IMR-90 (cell line): ENCODE results near the gene GPD1. TPM values are rescaled to one million over a fixed set of nuclear protein-coding genes. Genes with fewer than 3 reads are reported as not detected.
"Not testable (repeated sequence)": the region's sequence is repeated elsewhere in the genome, so short reads cannot be mapped to it uniquely, and the experiment has no call there.

Source experiments
- ATAC-seq: fragments of 200-7000 bp; cut with Tn5 transposase; 2 replicates; pipeline ENCODE4 v1.9.1; 2020; ENCODE audit warnings: low read depth, mild to moderate bottlenecking, moderate library complexity
- BruUV-seq: library from RNA; stranded (reverse); fragments of 400-500 nt; replicated peaks from 2 replicates; lab custom pipeline; 2021; lab: Mats Ljungman, UMichigan
- CTCF ChIA-PET: fragments of 300-600 bp; formaldehyde crosslinking; extraction: SDS; loops from one replicate; lab custom pipeline; 2021; ENCODE audit warnings: antibody characterized with exemption; lab: Yijun Ruan, JAX
- POLR2A ChIA-PET: fragments of 300-600 bp; sonication (Branson Sonifier 250); formaldehyde crosslinking; loops from one replicate; lab custom pipeline; 2022; ENCODE audit warnings: antibody characterized with exemption; ENCODE audit not compliant: unreplicated experiment; lab: Charles Lee
- DNase-seq: peaks from one replicate; pipeline ENCODE4 v3.0.0; 2013
- H2AFZ ChIP-seq: replicated peaks from 2 replicates; pipeline ENCODE3; 2013; ENCODE audit warnings: low read length, mild to moderate bottlenecking; ENCODE audit not compliant: poor library complexity
- H2AK5ac ChIP-seq: 2 replicates; pipeline ENCODE4 v1.6.1; 2013; ENCODE audit warnings: low read depth, low read length, inconsistent platforms
- H2AK9ac ChIP-seq: replicated peaks from 2 replicates; pipeline ENCODE3; 2013; ENCODE audit warnings: mild to moderate bottlenecking, low read depth, low read length, moderate library complexity; ENCODE audit not compliant: poor library complexity
- H2BK120ac ChIP-seq: 2 replicates; pipeline ENCODE4 v1.6.1; 2013; ENCODE audit warnings: low read depth, low read length, inconsistent platforms
- H2BK15ac ChIP-seq: 3 replicates; pipeline ENCODE4 v1.6.1; 2013; ENCODE audit warnings: low read depth, low read length, inconsistent platforms
- H2BK20ac ChIP-seq: 2 replicates; pipeline ENCODE4 v1.6.1; 2013; ENCODE audit warnings: low read depth, mild to moderate bottlenecking, inconsistent platforms, low read length, moderate library complexity
- H2BK5ac ChIP-seq: 2 replicates; pipeline ENCODE4 v1.6.1; 2013; ENCODE audit warnings: mild to moderate bottlenecking, low read depth, low read length, inconsistent platforms; ENCODE audit not compliant: poor library complexity, severe bottlenecking
- H3K14ac ChIP-seq: replicated peaks from 2 replicates; pipeline ENCODE4 v1.6.1; 2013; ENCODE audit warnings: low read depth, low read length, inconsistent platforms
- H3K18ac ChIP-seq: 2 replicates; pipeline ENCODE4 v1.6.1; 2013; ENCODE audit warnings: low read depth, low read length, control low read depth
- H3K23ac ChIP-seq: 2 replicates; pipeline ENCODE4 v1.6.1; 2013; ENCODE audit warnings: low read depth, low read length, inconsistent platforms
- H3K27ac ChIP-seq: 2 replicates; pipeline ENCODE4 v1.5.1; 2013; ENCODE audit warnings: mild to moderate bottlenecking, control low read depth, low read length; ENCODE audit not compliant: insufficient read depth
- H3K27me3 ChIP-seq: 2 replicates; pipeline ENCODE4 v1.6.1; 2013; ENCODE audit warnings: low read length; ENCODE audit not compliant: control insufficient read depth, insufficient read depth
- H3K36me3 ChIP-seq: 2 replicates; pipeline ENCODE4 v1.6.1; 2013; ENCODE audit warnings: low read length, mixed read lengths; ENCODE audit not compliant: control insufficient read depth, insufficient read depth
- H3K4ac ChIP-seq: 2 replicates; pipeline ENCODE4 v1.6.1; 2013; ENCODE audit warnings: low read depth, low read length, inconsistent platforms
- H3K4me1 ChIP-seq: 2 replicates; pipeline ENCODE4 v1.6.1; 2013; ENCODE audit warnings: low read length, mixed read lengths; ENCODE audit not compliant: control insufficient read depth, insufficient read depth
- H3K4me2 ChIP-seq: 2 replicates; pipeline ENCODE4 v1.6.1; 2013; ENCODE audit warnings: low read depth, mild to moderate bottlenecking, control low read depth, low read length, moderate library complexity
- H3K4me3 ChIP-seq: 2 replicates; pipeline ENCODE4 v1.5.1; 2013; ENCODE audit warnings: low read depth, mild to moderate bottlenecking, control low read depth, low read length, moderate library complexity; ENCODE audit not compliant: insufficient read depth
- H3K56ac ChIP-seq: 2 replicates; pipeline ENCODE4 v1.6.1; 2013; ENCODE audit warnings: low read length, inconsistent platforms; ENCODE audit not compliant: insufficient read depth; ENCODE audit errors: extremely low read depth
- H3K79me1 ChIP-seq, 2 experiments: 2 replicates each; pipeline ENCODE4 v1.6.1; 2013; ENCODE audit warnings: low read length in 2 of 2, inconsistent platforms in 1 of 2, low read depth in 1 of 2
- H3K9ac ChIP-seq: 2 replicates; pipeline ENCODE4 v1.6.1; 2013; ENCODE audit warnings: low read depth, low read length, control low read depth
- H3K9me1 ChIP-seq: 2 replicates; pipeline ENCODE4 v1.6.1; 2013; ENCODE audit warnings: low read length, inconsistent platforms; ENCODE audit not compliant: insufficient read depth
- H3K9me3 ChIP-seq: 2 replicates; pipeline ENCODE4 v1.6.1; 2013; ENCODE audit warnings: low read length; ENCODE audit not compliant: control insufficient read depth, insufficient read depth
- H4K20me1 ChIP-seq: 2 replicates; pipeline ENCODE4 v1.6.1; 2013; ENCODE audit warnings: low read length, inconsistent platforms; ENCODE audit not compliant: insufficient read depth
- H4K5ac ChIP-seq: 2 replicates; pipeline ENCODE4 v1.6.1; 2013; ENCODE audit warnings: mild to moderate bottlenecking, low read depth, low read length, control low read depth
- H4K8ac ChIP-seq, 2 experiments: 2 replicates each; pipeline ENCODE4 v1.6.1; 2013; ENCODE audit warnings: low read depth in 2 of 2, low read length in 2 of 2, control low read depth in 1 of 2, inconsistent platforms in 1 of 2
- H4K91ac ChIP-seq: 2 replicates; pipeline ENCODE4 v1.6.1; 2013; ENCODE audit warnings: low read depth, low read length, inconsistent platforms; ENCODE audit not compliant: insufficient read depth
- MAFK ChIP-seq: IDR thresholded peaks from 2 replicates; pipeline ENCODE4 v1.6.1; 2012; ENCODE audit warnings: low read depth, low read length, improper control_type of control experiment
- WGBS, 2 experiments: methylation state at CpG; one replicate each; pipeline versions ENCODE4 v1.1.5 to v1.1.7; 2013; ENCODE audit warnings: missing lambda C conversion rate in 2 of 2; ENCODE audit not compliant: insufficient read length in 1 of 2; ENCODE audit errors: extremely low coverage in 2 of 2; 5-methylcytosine and 5-hydroxymethylcytosine counted together
- dilution Hi-C: fragments of 300-500 bp; cut with HindIII; formaldehyde crosslinking; loops from one replicate; pipeline ENCODE4 v1.14.3; 2018; ENCODE audit warnings: low sequenced_read_pairs; ENCODE audit not compliant: unreplicated experiment
- in situ Hi-C: fragments of 300-500 bp; cut with MboI; formaldehyde crosslinking; loops from 3 replicates; pipeline ENCODE4 v1.14.3; 2019; ENCODE audit warnings: low sequenced_read_pairs, inconsistent platforms, mixed read lengths
- intact Hi-C: fragments of 100-400 bp; cut with micrococcal nuclease; formaldehyde crosslinking; loops from 2 replicates; pipeline ENCODE4 v1.10.0; 2022
- polyA plus RNA-seq, 3 experiments: library from polyadenylated mRNA; depleted of rRNA; stranded (reverse); fragments of >200 nt; gene quantifications; 2 replicates each; pipeline ENCODE4 v1.2.3, GENCODE V29; 2012; ENCODE audit warnings: low replicate concordance in 1 of 3
- total RNA-seq: library from RNA; depleted of rRNA; stranded (reverse); fragments of >200 nt; gene quantifications from 2 replicates; pipeline ENCODE4 v1.2.3, GENCODE V29; 2012
- TF ChIP-seq, protein P1 (sequence below): fragments of 150-350 bp; IDR thresholded peaks from 2 replicates; pipeline ENCODE4 v1.6.1; 2017; ENCODE audit warnings: mild to moderate bottlenecking, antibody characterized with exemption, low read length, low read depth

GPD1 gene
- total and polyA plus RNA-seq, 2 of the 4 experiments (the other 2 are of a cell fraction) = 0.05 to 0.18 TPM

- Histone ChIP-seq H2AK5ac (no peak overlapping the region), H3K4ac (no peak overlapping the region), H2AFZ (no peak overlapping the region), H3K9me1 (peaks cover 5% of the 10 kb centered on the region), H4K20me1 (peaks cover 17% of the 10 kb centered on the region; the same call in 1 of the 2 replicates), H3K27me3 (no peaks in the 10 kb centered on the region), H3K9me3 (no peaks in the 10 kb centered on the region), H3K4me2 (no peak overlapping the region), H3K36me3 (peaks cover 7% of the 10 kb centered on the region), H3K18ac (no peak overlapping the region), H3K9ac (no peak overlapping the region), H2BK5ac (no peak overlapping the region), H2BK20ac (no peak overlapping the region), H3K4me3 (no peak overlapping the region), H3K79me1 (peaks cover 17 to 73% of the 10 kb centered on the region in 2 experiments), H2BK15ac (no peak overlapping the region), H4K5ac (no peak overlapping the region), H3K56ac (no peak overlapping the region), H3K27ac (no peak overlapping the region), H3K23ac (no peak overlapping the region), H3K4me1 (peaks cover 3% of the 10 kb centered on the region; the same call in 1 of the 2 replicates), H4K8ac (no peak overlapping the region), H2AK9ac (no peak overlapping the region), H3K14ac (no peak overlapping the region), H2BK120ac (no peak overlapping the region), H4K91ac (no peak overlapping the region)
- dilution Hi-C loops (no loop called here), in situ Hi-C loops (no loop called here), intact Hi-C loops (no loop called here)
- ChIA-PET CTCF (no interaction called here), POLR2A (interaction anchor here (0.6 kb wide), 1 partner anchor 322 kb away, joined by 3 read pairs; no protein-coding TSS in a partner anchor)
- TF ChIP-seq MAFK = peak; percentile 97
- TF ChIP-seq, protein P1, sequence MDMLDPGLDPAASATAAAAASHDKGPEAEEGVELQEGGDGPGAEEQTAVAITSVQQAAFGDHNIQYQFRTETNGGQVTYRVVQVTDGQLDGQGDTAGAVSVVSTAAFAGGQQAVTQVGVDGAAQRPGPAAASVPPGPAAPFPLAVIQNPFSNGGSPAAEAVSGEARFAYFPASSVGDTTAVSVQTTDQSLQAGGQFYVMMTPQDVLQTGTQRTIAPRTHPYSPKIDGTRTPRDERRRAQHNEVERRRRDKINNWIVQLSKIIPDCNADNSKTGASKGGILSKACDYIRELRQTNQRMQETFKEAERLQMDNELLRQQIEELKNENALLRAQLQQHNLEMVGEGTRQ = no peak
- WGBS, 2 experiments = no CpG with 5 or more reads among the region's 4 CpGs
- ATAC-seq (no peak), DNase-seq (no peak)
- BruUV-seq = no TSS peak
Observed at GRCh38 chr12:50147281-50147680, 43.5 kb downstream of the GPD1 start.

DNA sequence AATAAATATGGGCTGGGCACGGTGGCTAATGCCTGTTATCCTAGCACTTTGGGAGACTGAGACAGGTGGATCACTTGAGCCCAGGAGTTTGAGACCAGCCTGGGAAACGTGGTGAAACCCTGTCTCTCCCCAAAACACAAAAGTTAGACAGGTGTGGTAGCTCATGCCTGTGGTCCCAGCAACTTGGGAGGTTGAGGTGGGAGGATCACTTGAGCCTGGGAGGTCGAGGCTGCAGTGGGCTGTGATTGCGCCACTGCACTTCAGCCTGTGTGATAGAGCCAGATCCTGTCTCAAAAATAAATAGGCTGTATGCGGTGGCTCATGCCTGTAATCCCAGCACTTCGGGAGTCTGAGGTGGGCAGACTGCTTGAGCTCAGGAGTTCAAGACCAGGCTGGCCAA, 44.2 kb downstream of the GPD1 start:
- H3K4ac ChIP-seq, in situ Hi-C loops, H2BK15ac ChIP-seq, H3K4me1 ChIP-seq, H4K91ac ChIP-seq, H3K14ac ChIP-seq, POLR2A ChIA-PET, H2BK20ac ChIP-seq, ATAC-seq, H2BK120ac ChIP-seq, H2AFZ ChIP-seq, BruUV-seq, H3K4me3 ChIP-seq, H2BK5ac ChIP-seq, H3K36me3 ChIP-seq, H3K27me3 ChIP-seq, H3K23ac ChIP-seq, dilution Hi-C loops, H3K9me1 ChIP-seq, H4K8ac ChIP-seq, intact Hi-C loops, H3K4me2 ChIP-seq, DNase-seq, H3K9ac ChIP-seq, H3K56ac ChIP-seq, H3K18ac ChIP-seq, H2AK5ac ChIP-seq, H3K27ac ChIP-seq, H2AK9ac ChIP-seq, H4K5ac ChIP-seq, H3K9me3 ChIP-seq: not testable (repeated sequence)
- Histone ChIP-seq H4K20me1 (peaks cover 17% of the 10 kb centered on the region; the same call in 1 of the 2 replicates), H3K79me1 (peaks cover 20 to 72% of the 10 kb centered on the region in 2 experiments)
- 89% methylated on average over 3 of the region's 6 CpGs; no CpG with 5 or more reads in 1 of the 2 experiments for WGBS, 2 experiments
- CTCF ChIA-PET = interaction anchor here (0.7 kb wide), 1 partner anchor 25 kb away, joined by 3 read pairs; no protein-coding TSS in a partner anchor
